MM.1S (cell line): ENCODE measurements around the gene FOXK1.

Experiments used
- DNase-seq: peaks from one replicate; pipeline ENCODE4 v3.0.0-alpha.2; 2015
- H2AFZ ChIP-seq: fragments of 300-600 bp; sonication (generic); 2 replicates; pipeline ENCODE4 v1.6.0; 2016; ENCODE audit warnings: antibody characterized with exemption, low read length
- H3F3A ChIP-seq: fragments of 300-600 bp; sonication (generic); 2 replicates; pipeline ENCODE4 v1.6.1; 2016; ENCODE audit warnings: mild to moderate bottlenecking, antibody characterized with exemption, low read length, moderate library complexity, mixed read lengths; ENCODE audit not compliant: insufficient read depth
- H3K27ac ChIP-seq: fragments of 300-600 bp; sonication (generic); 2 replicates; pipeline ENCODE4 v1.5.1; 2016; ENCODE audit warnings: mild to moderate bottlenecking, low read length
- H3K27me3 ChIP-seq: fragments of 300-600 bp; sonication (generic); replicated peaks from 2 replicates; pipeline ENCODE4 v1.6.0; 2016; ENCODE audit warnings: low read length; ENCODE audit not compliant: insufficient read depth
- H3K36me3 ChIP-seq: fragments of 300-600 bp; sonication (generic); replicated peaks from 2 replicates; pipeline ENCODE4 v1.6.1; 2016; ENCODE audit warnings: mild to moderate bottlenecking, low read length, mixed read lengths; ENCODE audit not compliant: insufficient read depth
- H3K4me1 ChIP-seq: fragments of 300-600 bp; sonication (generic); 2 replicates; pipeline ENCODE4 v1.6.1; 2016; ENCODE audit warnings: low read length, mixed read lengths
- H3K4me2 ChIP-seq: fragments of 300-600 bp; sonication (generic); 2 replicates; pipeline ENCODE4 v1.6.0; 2016; ENCODE audit warnings: low read depth, low read length
- H3K4me3 ChIP-seq: fragments of 300-600 bp; sonication (generic); 2 replicates; pipeline ENCODE4 v1.5.1; 2016; ENCODE audit warnings: low read length, mixed read lengths
- H3K79me2 ChIP-seq: fragments of 300-600 bp; sonication (generic); 2 replicates; pipeline ENCODE4 v1.6.1; 2016; ENCODE audit warnings: mixed run types, low read length, mixed read lengths
- H3K9ac ChIP-seq: fragments of 300-600 bp; sonication (generic); 2 replicates; pipeline ENCODE4 v1.6.1; 2016; ENCODE audit warnings: low read length, mixed read lengths
- H3K9me2 ChIP-seq: fragments of 300-600 bp; sonication (generic); replicated peaks from 2 replicates; pipeline ENCODE4 v1.6.1; 2016; ENCODE audit warnings: mild to moderate bottlenecking, low read length, mixed read lengths; ENCODE audit not compliant: insufficient read depth
- H3K9me3 ChIP-seq: fragments of 300-600 bp; sonication (generic); replicated peaks from 2 replicates; pipeline ENCODE4 v1.6.1; 2016; ENCODE audit warnings: mild to moderate bottlenecking, low read length, mixed read lengths; ENCODE audit not compliant: insufficient read depth
- H4K20me1 ChIP-seq: fragments of 300-600 bp; sonication (generic); 2 replicates; pipeline ENCODE4 v1.6.1; 2016; ENCODE audit warnings: mild to moderate bottlenecking, low read length, moderate library complexity, mixed read lengths; ENCODE audit not compliant: insufficient read depth
- EZH2 ChIP-seq: fragments of 300-600 bp; sonication (generic); optimal IDR thresholded peaks from 2 replicates; pipeline ENCODE3; 2017; ENCODE audit warnings: low read depth, mild to moderate bottlenecking, antibody characterized with exemption, low read length, mixed read lengths
- EZH2phosphoT487 ChIP-seq: fragments of 300-600 bp; sonication (generic); IDR thresholded peaks from 2 replicates; pipeline ENCODE4 v1.6.1; 2018; ENCODE audit warnings: antibody characterized with exemption, low read length
- TF ChIP-seq, protein P1 (sequence below): fragments of 300-600 bp; sonication (generic); IDR thresholded peaks from 2 replicates; pipeline ENCODE4 v1.5.1; 2016; ENCODE audit warnings: antibody characterized with exemption, low read length, mixed read lengths

Gene FOXK1

DNA sequence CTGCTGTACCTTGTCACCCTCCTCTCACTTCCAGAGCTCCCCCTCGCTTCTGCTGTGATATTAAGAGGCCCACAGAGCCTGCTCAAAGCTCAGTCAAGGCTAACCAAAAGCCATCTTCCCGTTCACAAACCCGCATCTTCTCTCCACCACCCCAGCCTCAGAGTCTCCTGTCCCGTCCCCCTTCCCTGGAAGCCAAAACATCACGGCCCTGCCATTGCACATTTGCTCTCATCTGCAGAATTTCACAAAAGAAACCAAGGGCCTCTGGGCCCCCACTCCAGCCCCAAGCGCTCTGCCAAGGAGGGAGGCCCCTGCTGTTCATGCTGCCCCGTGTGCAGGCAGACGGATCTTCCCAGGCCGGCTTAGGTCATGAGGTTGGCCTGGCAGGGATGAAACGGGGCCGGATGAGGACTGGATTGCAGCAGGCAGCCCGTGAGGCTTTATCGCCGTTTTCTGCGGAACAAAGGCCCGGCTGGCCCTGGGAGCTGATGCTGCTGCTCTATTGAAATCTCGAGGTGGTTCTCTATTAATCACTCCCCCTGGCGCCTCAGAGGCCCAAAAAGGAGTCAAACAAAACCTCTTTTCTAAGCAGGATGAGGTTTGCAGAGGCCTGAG, 31.6 kb upstream of the FOXK1 start:
- no peak overlapping the region for H3K9ac ChIP-seq
- no peak overlapping the region for H3K4me2 ChIP-seq
- H3K4me1 ChIP-seq: no peaks in the 10 kb centered on the region
- no peak overlapping the region for H2AFZ ChIP-seq
- no peaks in the 10 kb centered on the region for H3K9me2 ChIP-seq
- no peak for TF ChIP-seq EZH2phosphoT487
- TF ChIP-seq, protein P1, sequence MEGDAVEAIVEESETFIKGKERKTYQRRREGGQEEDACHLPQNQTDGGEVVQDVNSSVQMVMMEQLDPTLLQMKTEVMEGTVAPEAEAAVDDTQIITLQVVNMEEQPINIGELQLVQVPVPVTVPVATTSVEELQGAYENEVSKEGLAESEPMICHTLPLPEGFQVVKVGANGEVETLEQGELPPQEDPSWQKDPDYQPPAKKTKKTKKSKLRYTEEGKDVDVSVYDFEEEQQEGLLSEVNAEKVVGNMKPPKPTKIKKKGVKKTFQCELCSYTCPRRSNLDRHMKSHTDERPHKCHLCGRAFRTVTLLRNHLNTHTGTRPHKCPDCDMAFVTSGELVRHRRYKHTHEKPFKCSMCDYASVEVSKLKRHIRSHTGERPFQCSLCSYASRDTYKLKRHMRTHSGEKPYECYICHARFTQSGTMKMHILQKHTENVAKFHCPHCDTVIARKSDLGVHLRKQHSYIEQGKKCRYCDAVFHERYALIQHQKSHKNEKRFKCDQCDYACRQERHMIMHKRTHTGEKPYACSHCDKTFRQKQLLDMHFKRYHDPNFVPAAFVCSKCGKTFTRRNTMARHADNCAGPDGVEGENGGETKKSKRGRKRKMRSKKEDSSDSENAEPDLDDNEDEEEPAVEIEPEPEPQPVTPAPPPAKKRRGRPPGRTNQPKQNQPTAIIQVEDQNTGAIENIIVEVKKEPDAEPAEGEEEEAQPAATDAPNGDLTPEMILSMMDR: no peak
- no peak for TF ChIP-seq EZH2
- H4K20me1 ChIP-seq: no peaks in the 10 kb centered on the region
- H3K4me3 ChIP-seq: no peak overlapping the region
- H3K27ac ChIP-seq: no peak overlapping the region
- DNase-seq: no peak
- H3K36me3 ChIP-seq: no peaks in the 10 kb centered on the region
- H3K9me3 ChIP-seq: no peaks in the 10 kb centered on the region
- no peaks in the 10 kb centered on the region for H3F3A ChIP-seq
- no peaks in the 10 kb centered on the region for H3K79me2 ChIP-seq
- H3K27me3 ChIP-seq: no peaks in the 10 kb centered on the region; the same call in 1 of the 2 replicates

DNA sequence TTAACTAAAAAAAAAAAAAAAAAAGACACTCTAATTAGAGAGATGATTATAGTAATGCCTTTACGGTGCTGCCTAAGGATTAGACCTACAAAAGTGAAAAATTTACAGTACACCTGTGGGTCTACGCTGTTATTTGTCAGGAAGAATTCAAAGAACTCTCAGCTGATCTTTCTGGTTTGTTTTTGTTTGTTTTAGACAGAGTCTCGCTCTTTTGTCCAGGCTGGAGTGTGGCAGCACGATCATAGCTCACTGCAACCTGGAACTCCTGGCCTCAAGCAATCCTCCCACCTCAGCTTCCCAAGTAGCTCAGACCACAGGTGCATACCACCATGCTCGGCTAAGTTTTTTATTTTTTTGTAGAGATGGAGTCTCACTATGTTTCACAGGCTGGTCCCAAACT, 28.3 kb upstream of the FOXK1 start:
- no peak for TF ChIP-seq EZH2phosphoT487
- TF ChIP-seq, protein P1: no peak
- TF ChIP-seq EZH2: no peak
- Histone ChIP-seq H3K27ac (no peak overlapping the region), H3K79me2 (no peaks in the 10 kb centered on the region)

DNA sequence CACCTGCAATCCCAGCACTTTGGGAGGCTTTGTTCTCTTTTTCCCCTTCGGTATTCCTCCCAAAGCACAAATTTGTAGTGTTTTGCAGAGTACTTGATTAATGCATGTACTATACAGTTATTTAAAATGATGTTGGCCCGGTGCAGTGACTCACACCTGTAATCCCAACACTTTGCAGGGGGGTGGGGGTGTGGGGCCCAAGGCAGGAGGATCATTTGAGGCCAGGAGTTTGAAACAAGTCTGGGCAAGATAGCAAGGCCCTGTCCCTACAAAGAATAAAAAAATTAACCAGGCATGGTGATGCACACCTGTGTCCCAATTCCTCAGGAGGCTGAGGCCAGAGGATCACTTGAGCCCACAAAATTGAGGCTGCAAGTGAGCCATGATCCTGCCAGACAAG, 26.8 kb upstream of the FOXK1 start:
- Histone ChIP-seq H3K79me2 (no peaks in the 10 kb centered on the region), H3K36me3 (no peaks in the 10 kb centered on the region), H4K20me1 (no peaks in the 10 kb centered on the region), H3K27ac (no peak overlapping the region), H3K9me3 (no peaks in the 10 kb centered on the region), H3F3A (no peaks in the 10 kb centered on the region), H3K4me1 (no peaks in the 10 kb centered on the region), H3K9ac (no peak overlapping the region), H2AFZ (no peak overlapping the region), H3K27me3 (no peaks in the 10 kb centered on the region), H3K4me2 (no peak overlapping the region), H3K4me3 (no peak overlapping the region), H3K9me2 (no peaks in the 10 kb centered on the region)
- DNase-seq: no peak
- no peak for TF ChIP-seq EZH2phosphoT487
- no peak for TF ChIP-seq EZH2
- TF ChIP-seq, protein P1: no peak

More for the DNA sequence above, 28.3 kb upstream of the FOXK1 start:
- Histone ChIP-seq H4K20me1 (no peaks in the 10 kb centered on the region), H3F3A (no peaks in the 10 kb centered on the region), H3K9ac (no peak overlapping the region), H3K4me2 (no peak overlapping the region), H2AFZ (no peak overlapping the region), H3K36me3 (no peaks in the 10 kb centered on the region), H3K27me3 (no peaks in the 10 kb centered on the region), H3K9me3 (no peaks in the 10 kb centered on the region), H3K9me2 (no peaks in the 10 kb centered on the region), H3K4me1 (no peaks in the 10 kb centered on the region), H3K4me3 (no peak overlapping the region)
- DNase-seq: no peak
